SK-N-SH treated with all-trans-retinoic acid at 6 μM for 48 hours (cell line): ENCODE measurements around the gene CALHM2.

Experiments used
- ARNTL ChIP-seq: fragments of 450-650 bp; formaldehyde crosslinking; IDR thresholded peaks from 2 replicates; pipeline ENCODE4 v1.5.0; 2020; ENCODE audit warnings: low read depth, mild to moderate bottlenecking, moderate library complexity, borderline replicate concordance
- CSDC2 ChIP-seq: fragments of 250-450 bp; sonication (Bioruptor Pico); IDR thresholded peaks from 2 replicates; pipeline ENCODE4 v1.5.0; 2020; ENCODE audit warnings: mild to moderate bottlenecking, moderate library complexity
- PPARA ChIP-seq: fragments of 250-450 bp; sonication (Bioruptor Pico); IDR thresholded peaks from 2 replicates; pipeline ENCODE4 v1.5.0; 2020; ENCODE audit warnings: mild to moderate bottlenecking, borderline replicate concordance
- RARB ChIP-seq: fragments of 250-450 bp; sonication (Bioruptor Pico); IDR thresholded peaks from 2 replicates; pipeline ENCODE4 v1.8.0; 2021; ENCODE audit warnings: mild to moderate bottlenecking, moderate library complexity
- ZFP3 ChIP-seq: fragments of 250-450 bp; sonication (Bioruptor Pico); IDR thresholded peaks from 2 replicates; pipeline ENCODE4 v1.5.0; 2020; ENCODE audit warnings: mild to moderate bottlenecking, moderate library complexity
- TF ChIP-seq, protein P1 (sequence below): fragments of 250-450 bp; sonication (Bioruptor Pico); IDR thresholded peaks from 2 replicates; pipeline ENCODE4 v1.5.0; 2020; ENCODE audit warnings: mild to moderate bottlenecking, moderate library complexity
- TF ChIP-seq, protein P2 (sequence below): fragments of 250-450 bp; sonication (Bioruptor Pico); IDR thresholded peaks from 2 replicates; pipeline ENCODE4 v1.8.0; 2020; ENCODE audit warnings: mild to moderate bottlenecking, moderate library complexity, borderline replicate concordance

DNA sequence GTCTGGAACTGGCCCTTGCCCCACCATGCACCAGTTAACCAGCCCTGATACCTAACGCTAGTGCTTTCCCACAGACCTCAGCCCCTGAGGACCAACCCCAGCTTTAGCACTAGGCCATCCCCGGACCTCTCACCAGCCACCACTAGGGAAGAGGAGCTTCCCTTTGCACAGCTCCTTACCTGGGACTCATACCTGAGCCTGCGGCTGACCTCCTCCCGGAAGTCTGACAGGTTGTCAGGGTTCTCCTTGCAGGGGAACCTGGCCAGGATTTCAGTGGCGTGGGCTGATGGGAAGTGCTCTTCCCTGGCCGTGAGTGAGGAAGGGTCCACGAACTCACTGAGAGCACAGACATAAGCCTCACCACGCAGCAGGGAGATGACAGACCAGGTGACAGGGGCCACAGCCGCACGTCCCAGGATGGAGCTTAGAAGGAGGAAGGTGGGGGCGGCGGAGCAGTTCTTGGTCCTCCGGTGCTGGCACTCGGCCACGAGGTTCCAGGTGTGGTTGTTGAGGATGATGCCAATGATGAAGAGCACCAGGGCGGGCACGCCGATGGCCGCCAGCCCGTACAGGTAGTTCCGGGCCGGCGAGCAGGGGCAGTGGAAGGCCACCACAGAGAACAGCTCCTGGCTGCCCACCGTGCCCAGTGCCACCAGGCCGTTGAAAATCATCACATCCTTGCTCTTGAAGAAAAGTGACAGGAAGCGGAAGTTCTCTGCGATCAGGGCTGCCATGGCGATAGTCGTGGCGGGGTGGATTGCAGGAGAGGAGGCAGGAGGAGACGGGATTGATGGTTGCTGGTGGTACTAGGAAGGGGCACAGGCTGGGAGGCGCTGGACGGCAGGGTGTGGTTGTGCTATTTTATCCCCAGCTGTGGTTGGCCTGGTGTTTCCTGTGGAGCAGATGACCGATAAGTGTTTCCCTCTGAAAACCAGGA, 2.7 kb downstream of the CALHM2 start:
- TF ChIP-seq, protein P1, sequence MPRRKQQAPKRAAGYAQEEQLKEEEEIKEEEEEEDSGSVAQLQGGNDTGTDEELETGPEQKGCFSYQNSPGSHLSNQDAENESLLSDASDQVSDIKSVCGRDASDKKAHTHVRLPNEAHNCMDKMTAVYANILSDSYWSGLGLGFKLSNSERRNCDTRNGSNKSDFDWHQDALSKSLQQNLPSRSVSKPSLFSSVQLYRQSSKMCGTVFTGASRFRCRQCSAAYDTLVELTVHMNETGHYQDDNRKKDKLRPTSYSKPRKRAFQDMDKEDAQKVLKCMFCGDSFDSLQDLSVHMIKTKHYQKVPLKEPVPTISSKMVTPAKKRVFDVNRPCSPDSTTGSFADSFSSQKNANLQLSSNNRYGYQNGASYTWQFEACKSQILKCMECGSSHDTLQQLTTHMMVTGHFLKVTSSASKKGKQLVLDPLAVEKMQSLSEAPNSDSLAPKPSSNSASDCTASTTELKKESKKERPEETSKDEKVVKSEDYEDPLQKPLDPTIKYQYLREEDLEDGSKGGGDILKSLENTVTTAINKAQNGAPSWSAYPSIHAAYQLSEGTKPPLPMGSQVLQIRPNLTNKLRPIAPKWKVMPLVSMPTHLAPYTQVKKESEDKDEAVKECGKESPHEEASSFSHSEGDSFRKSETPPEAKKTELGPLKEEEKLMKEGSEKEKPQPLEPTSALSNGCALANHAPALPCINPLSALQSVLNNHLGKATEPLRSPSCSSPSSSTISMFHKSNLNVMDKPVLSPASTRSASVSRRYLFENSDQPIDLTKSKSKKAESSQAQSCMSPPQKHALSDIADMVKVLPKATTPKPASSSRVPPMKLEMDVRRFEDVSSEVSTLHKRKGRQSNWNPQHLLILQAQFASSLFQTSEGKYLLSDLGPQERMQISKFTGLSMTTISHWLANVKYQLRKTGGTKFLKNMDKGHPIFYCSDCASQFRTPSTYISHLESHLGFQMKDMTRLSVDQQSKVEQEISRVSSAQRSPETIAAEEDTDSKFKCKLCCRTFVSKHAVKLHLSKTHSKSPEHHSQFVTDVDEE (CRISPR knock-in tag), result no peak
- TF ChIP-seq RARB (CRISPR knock-in tag), result no peak
- TF ChIP-seq PPARA (CRISPR knock-in tag), result no peak
- no peak for TF ChIP-seq CSDC2 (CRISPR knock-in tag)
- no peak for TF ChIP-seq ARNTL (CRISPR knock-in tag)
- TF ChIP-seq, protein P2, sequence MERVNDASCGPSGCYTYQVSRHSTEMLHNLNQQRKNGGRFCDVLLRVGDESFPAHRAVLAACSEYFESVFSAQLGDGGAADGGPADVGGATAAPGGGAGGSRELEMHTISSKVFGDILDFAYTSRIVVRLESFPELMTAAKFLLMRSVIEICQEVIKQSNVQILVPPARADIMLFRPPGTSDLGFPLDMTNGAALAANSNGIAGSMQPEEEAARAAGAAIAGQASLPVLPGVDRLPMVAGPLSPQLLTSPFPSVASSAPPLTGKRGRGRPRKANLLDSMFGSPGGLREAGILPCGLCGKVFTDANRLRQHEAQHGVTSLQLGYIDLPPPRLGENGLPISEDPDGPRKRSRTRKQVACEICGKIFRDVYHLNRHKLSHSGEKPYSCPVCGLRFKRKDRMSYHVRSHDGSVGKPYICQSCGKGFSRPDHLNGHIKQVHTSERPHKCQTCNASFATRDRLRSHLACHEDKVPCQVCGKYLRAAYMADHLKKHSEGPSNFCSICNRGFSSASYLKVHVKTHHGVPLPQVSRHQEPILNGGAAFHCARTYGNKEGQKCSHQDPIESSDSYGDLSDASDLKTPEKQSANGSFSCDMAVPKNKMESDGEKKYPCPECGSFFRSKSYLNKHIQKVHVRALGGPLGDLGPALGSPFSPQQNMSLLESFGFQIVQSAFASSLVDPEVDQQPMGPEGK (CRISPR knock-in tag), result no peak
- no peak for TF ChIP-seq ZFP3 (CRISPR knock-in tag)
